Measurements from ENCODE around the gene SPDYE5. TPM values are rescaled to one million over a fixed set of nuclear protein-coding genes. Genes with fewer than 3 reads are reported as not detected.
"Not testable (repeated sequence)": the region's sequence is repeated elsewhere in the genome, so short reads cannot be mapped to it uniquely, and the experiment has no call there.

Gene SPDYE5, protein sequence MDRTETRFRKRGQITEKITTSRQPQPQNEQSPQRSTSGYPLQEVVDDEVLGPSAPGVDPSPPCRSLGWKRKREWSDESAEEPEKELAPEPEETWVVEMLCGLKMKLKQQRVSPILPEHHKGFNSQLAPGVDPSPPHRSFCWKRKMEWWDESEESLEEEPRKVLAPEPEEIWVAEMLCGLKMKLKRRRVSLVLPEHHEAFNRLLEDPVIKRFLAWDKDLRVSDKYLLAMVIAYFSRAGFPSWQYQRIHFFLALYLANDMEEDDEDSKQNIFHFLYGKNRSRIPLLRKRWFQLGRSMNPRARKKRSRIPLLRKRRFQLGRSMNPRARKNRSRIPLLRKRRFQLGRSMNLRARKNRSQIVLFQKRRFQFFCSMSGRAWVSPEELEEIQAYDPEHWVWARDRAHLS
- polyA plus RNA-seq (2012; rRNA removed): 0.03 TPM in 1 of 2 replicates, not detected in the other
- polyA plus RNA-seq (2012; cell fraction: cytosol; rRNA removed): 0.01 TPM in 1 of 2 replicates, not detected in the other
- 0.04 and 0.06 TPM in 2 replicates for polyA plus RNA-seq (2012; cell fraction: nucleus; rRNA removed)

DNA sequence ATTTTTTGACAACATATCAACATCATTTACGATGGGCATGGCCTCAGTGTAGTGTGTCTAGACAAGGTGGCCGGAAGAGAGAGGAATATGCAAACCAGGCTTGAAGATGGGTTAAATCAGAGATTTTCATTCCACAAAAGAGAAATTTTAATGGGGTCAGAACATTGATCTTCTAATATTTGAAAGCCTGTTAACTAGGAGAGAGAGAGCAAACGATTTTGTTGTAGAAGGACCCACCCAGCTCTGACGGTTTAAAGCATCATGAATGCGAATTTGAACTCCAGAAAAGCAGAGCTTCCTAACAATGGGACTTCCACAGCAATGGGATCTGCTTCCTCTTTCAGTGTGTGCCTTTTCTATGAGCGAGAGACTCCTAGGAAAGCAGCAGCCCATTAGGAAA lies at the start of gene SPDYE5:
TSS of gene SPDYE5 (plus strand) at position 301 of the 400 bp plus-strand sequence. CDS start 1,728 bp downstream, outside the sequence.
- whole genome bisulfite sequencing (ENCODE audit: low lambda C conversion rate): 96% methylated on average over 6 of the region's 6 CpGs
- H2AFZ ChIP-seq (ENCODE audit: low read depth); H3K9me2 ChIP-seq; DNase-seq; H3K4me2 ChIP-seq; H3K4me3 ChIP-seq (ENCODE audit: low read depth in 2 of 2, low read length in 1 of 2); H3K9me3 ChIP-seq; H3K36me3 ChIP-seq (replicated peaks in 1 of 2; ENCODE audit: control insufficient read depth in 1 of 2, insufficient read depth in 2 of 2, low read length in 1 of 2); H3K27ac ChIP-seq (ENCODE audit: low read depth in 2 of 2, low read length in 1 of 2); H3F3A ChIP-seq (replicated peaks; ENCODE audit: insufficient read depth); CTCF ChIA-PET; H4K20me1 ChIP-seq (ENCODE audit: insufficient read depth); H3K27me3 ChIP-seq (ENCODE audit: insufficient read depth); H3K4me1 ChIP-seq (ENCODE audit: control insufficient read depth in 1 of 2, insufficient read depth in 2 of 2, low read depth in 1 of 2, low read length in 1 of 2); POLR2A ChIA-PET; H3K79me2 ChIP-seq (ENCODE audit: insufficient read depth); H3K9ac ChIP-seq: not testable (repeated sequence)

DNA sequence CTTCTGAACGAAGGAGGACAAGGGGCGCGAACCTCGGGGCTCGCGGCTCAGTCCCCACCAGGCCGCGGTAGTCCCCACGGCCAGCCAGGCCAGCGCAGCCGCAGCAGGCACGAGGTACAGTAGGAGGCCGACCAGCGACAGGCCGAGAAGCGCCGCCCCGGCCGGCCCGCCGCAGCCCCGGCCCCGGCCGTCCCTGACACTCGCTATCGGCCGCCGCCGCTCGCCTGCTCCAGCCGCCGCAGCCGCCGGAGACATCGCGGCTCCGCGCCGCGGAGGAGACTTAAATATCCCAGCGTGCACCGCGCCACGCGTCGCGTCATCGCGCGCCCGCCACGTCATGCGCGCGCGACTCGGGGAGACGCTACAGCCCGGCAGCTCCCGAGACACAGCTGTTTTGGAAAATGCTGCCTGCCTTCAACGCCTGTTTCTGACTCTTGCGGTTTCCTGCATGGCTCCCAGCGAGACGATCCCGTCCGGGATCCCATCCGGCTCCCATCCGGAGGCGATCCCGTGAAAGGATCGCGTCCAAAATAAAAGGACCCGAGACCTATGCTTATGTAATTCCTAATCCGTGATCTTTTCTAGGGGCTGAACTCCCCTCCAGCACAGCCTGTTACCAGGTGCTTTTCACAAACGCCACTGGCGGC lies 49.5 kb upstream of the SPDYE5 start:
- CTCF ChIA-PET; H2AFZ ChIP-seq (ENCODE audit: low read depth): not testable (repeated sequence)

DNA sequence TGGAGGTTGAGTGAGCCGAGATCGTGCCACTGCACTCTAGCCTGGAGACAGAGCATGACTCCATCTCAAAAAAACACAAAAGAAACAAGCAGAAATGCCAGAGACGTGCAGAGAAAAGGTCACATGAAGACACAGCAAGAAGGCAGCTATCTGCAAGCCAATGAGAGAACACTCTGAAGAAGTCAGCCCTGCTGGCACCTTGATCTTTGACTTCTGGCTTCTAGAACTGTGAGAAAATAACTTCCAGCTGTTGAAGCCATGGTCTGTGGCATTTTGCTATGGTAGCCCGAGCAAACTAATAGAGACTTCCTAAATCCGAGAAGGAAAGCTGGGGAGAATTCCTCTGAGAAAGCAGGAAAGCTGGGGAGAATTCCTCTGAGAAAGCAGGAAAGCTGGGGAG lies 42.2 kb upstream of the SPDYE5 start:
- CTCF ChIA-PET; H2AFZ ChIP-seq (ENCODE audit: low read depth); H3K27me3 ChIP-seq (ENCODE audit: insufficient read depth); H3K4me2 ChIP-seq; H4K20me1 ChIP-seq (ENCODE audit: insufficient read depth); DNase-seq; H3K9me3 ChIP-seq; H3K4me3 ChIP-seq (ENCODE audit: low read depth in 2 of 2, low read length in 1 of 2); H3K9ac ChIP-seq; H3K36me3 ChIP-seq (replicated peaks in 1 of 2; ENCODE audit: control insufficient read depth in 1 of 2, insufficient read depth in 2 of 2, low read length in 1 of 2); H3K27ac ChIP-seq (ENCODE audit: low read depth in 2 of 2, low read length in 1 of 2); H3K4me1 ChIP-seq (ENCODE audit: control insufficient read depth in 1 of 2, insufficient read depth in 2 of 2, low read depth in 1 of 2, low read length in 1 of 2); POLR2A ChIA-PET; H3F3A ChIP-seq (replicated peaks; ENCODE audit: insufficient read depth); H3K9me2 ChIP-seq: not testable (repeated sequence)
- 90% methylated on average over 4 of the region's 5 CpGs for WGBS (ENCODE audit: low lambda C conversion rate)
- H3K79me2 ChIP-seq (ENCODE audit: insufficient read depth): 0 out of 2 replicates have a peak, but pooled peaks cover 11% of the 10 kb centered on the region

More for the DNA sequence above, 49.5 kb upstream of the SPDYE5 start:
- Histone ChIP-seq H3K9ac (peak overlapping the region; percentile 92), H3K4me2 (peak overlapping the region; percentile 95), H3K79me2 (ENCODE audit: insufficient read depth) (peaks cover 16% of the 10 kb centered on the region), H3K27ac (ENCODE audit: low read depth in 2 of 2, low read length in 1 of 2) (peak overlapping the region; percentile 65 to 79), H3K36me3 (replicated peaks in 1 of 2; ENCODE audit: control insufficient read depth in 1 of 2, insufficient read depth in 2 of 2, low read length in 1 of 2) (peaks cover 28 to 36% of the 10 kb centered on the region in 2 experiments), H3K4me3 (ENCODE audit: low read depth in 2 of 2, low read length in 1 of 2) (peak overlapping the region; percentile 57), H3F3A (replicated peaks; ENCODE audit: insufficient read depth) (peaks cover 11% of the 10 kb centered on the region)
- H3K4me1 ChIP-seq (ENCODE audit: control insufficient read depth in 1 of 2, insufficient read depth in 2 of 2, low read depth in 1 of 2, low read length in 1 of 2); H3K27me3 ChIP-seq (ENCODE audit: insufficient read depth); H4K20me1 ChIP-seq (ENCODE audit: insufficient read depth); POLR2A ChIA-PET; H3K9me2 ChIP-seq; H3K9me3 ChIP-seq; DNase-seq: not testable (repeated sequence)
- TF ChIP-seq MXI1 (IDR thresholded peaks at IDR 0.05; ENCODE audit: low read depth, low read length) (peak; percentile 31; the same call in 1 of the 2 replicates), POLR2AphosphoS5 (IDR thresholded peaks at IDR 0.05; ENCODE audit: low read depth, low read length) (0 out of 2 replicates have a peak, but pooled peaks have one; percentile 22)
- WGBS (ENCODE audit: low lambda C conversion rate): 0% methylated on average over 7 of the region's 76 CpGs

DNA sequence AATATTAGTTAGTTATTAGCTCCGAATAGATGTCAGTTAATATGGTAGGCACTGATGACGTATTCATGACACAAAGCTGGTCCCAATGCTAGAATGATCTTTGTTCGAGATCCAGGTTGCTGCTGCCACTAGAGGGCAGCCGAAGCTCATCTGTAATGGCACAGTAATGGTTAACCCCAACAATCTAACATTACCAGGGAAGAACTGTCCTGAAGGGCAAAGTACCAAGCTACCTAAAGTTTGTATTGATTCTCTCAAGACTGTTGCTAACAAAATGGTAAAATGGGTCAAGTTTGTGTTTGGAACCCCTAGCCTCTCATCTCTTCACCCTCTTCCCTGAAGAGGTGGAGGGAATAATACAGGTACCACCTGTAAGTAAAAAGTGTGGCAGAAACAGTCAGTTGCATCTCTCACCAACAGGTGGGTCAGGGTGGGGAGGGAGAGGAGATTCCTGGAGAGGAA lies 39.6 kb upstream of the SPDYE5 start:
- CTCF ChIA-PET; H3F3A ChIP-seq (replicated peaks; ENCODE audit: insufficient read depth); H3K27me3 ChIP-seq (ENCODE audit: insufficient read depth); H3K36me3 ChIP-seq (replicated peaks in 1 of 2; ENCODE audit: control insufficient read depth in 1 of 2, insufficient read depth in 2 of 2, low read length in 1 of 2); H3K4me2 ChIP-seq; H3K9me3 ChIP-seq; H3K9me2 ChIP-seq; H3K27ac ChIP-seq (ENCODE audit: low read depth in 2 of 2, low read length in 1 of 2); DNase-seq; POLR2A ChIA-PET; H4K20me1 ChIP-seq (ENCODE audit: insufficient read depth); H2AFZ ChIP-seq (ENCODE audit: low read depth); H3K9ac ChIP-seq; H3K4me1 ChIP-seq (ENCODE audit: control insufficient read depth in 1 of 2, insufficient read depth in 2 of 2, low read depth in 1 of 2, low read length in 1 of 2); H3K4me3 ChIP-seq (ENCODE audit: low read depth in 2 of 2, low read length in 1 of 2): not testable (repeated sequence)
- H3K79me2 ChIP-seq (ENCODE audit: insufficient read depth): 0 out of 2 replicates have a peak, but pooled peaks cover 10% of the 10 kb centered on the region
- WGBS (ENCODE audit: low lambda C conversion rate): 10% methylated on average over 3 of the region's 4 CpGs
- TF ChIP-seq RAD21 (IDR thresholded peaks at IDR 0.05; ENCODE audit: low read length): peak; percentile 38
- TF ChIP-seq, protein P1, sequence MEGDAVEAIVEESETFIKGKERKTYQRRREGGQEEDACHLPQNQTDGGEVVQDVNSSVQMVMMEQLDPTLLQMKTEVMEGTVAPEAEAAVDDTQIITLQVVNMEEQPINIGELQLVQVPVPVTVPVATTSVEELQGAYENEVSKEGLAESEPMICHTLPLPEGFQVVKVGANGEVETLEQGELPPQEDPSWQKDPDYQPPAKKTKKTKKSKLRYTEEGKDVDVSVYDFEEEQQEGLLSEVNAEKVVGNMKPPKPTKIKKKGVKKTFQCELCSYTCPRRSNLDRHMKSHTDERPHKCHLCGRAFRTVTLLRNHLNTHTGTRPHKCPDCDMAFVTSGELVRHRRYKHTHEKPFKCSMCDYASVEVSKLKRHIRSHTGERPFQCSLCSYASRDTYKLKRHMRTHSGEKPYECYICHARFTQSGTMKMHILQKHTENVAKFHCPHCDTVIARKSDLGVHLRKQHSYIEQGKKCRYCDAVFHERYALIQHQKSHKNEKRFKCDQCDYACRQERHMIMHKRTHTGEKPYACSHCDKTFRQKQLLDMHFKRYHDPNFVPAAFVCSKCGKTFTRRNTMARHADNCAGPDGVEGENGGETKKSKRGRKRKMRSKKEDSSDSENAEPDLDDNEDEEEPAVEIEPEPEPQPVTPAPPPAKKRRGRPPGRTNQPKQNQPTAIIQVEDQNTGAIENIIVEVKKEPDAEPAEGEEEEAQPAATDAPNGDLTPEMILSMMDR (IDR thresholded peaks at IDR 0.05): peak; percentile 45

DNA sequence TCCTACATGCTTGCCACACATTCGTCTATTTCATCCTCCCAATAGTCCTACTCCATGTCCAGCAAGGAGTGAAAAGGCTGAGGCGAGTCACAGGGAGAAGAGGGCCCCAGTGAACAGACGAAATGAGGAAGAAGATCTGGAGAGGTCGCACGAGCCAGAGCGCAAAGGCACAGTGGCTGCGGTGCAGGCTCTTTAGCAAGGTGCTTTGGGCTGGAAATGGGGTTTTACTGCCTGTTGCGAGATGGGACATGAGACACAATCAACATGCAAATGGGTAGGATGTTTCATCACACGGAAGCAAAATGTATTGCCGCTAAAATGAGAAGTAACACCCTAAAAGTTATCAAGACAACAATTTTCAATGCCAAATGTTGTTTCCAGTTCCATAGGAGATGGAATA lies 35.7 kb upstream of the SPDYE5 start:
- H3K9me3 ChIP-seq; H2AFZ ChIP-seq (ENCODE audit: low read depth); H3K4me1 ChIP-seq (ENCODE audit: control insufficient read depth in 1 of 2, insufficient read depth in 2 of 2, low read depth in 1 of 2, low read length in 1 of 2); H3K79me2 ChIP-seq (ENCODE audit: insufficient read depth); H4K20me1 ChIP-seq (ENCODE audit: insufficient read depth); H3F3A ChIP-seq (replicated peaks; ENCODE audit: insufficient read depth); H3K36me3 ChIP-seq (replicated peaks in 1 of 2; ENCODE audit: control insufficient read depth in 1 of 2, insufficient read depth in 2 of 2, low read length in 1 of 2); H3K9me2 ChIP-seq; H3K9ac ChIP-seq; H3K27me3 ChIP-seq (ENCODE audit: insufficient read depth); POLR2A ChIA-PET; H3K4me2 ChIP-seq; H3K4me3 ChIP-seq (ENCODE audit: low read depth in 2 of 2, low read length in 1 of 2); CTCF ChIA-PET; H3K27ac ChIP-seq (ENCODE audit: low read depth in 2 of 2, low read length in 1 of 2); DNase-seq: not testable (repeated sequence)
- WGBS (ENCODE audit: low lambda C conversion rate): 94% methylated on average over 8 of the region's 10 CpGs
